Adrenal gland (tissue), 12 donors: ENCODE results near the gene ENDOU. TPM values are rescaled to one million over a fixed set of nuclear protein-coding genes. Genes with fewer than 3 reads are reported as not detected.

ENCODE experiments used
- DNase-seq, 7 donors: peaks; one replicate each; pipeline ENCODE4 v3.0.0-alpha.2; 2019 to 2020
- H3K27ac ChIP-seq, 5 donors: fragments of 200-600 bp; sonication (generic) in 4 of 5; 1 replicate in 3 of 5; 2 replicates in 2 of 5; pipeline versions ENCODE4 v1.5.1 to v1.8.0; 2016 to 2020; ENCODE audit warnings: mild to moderate bottlenecking in 1 of 5
- H3K27me3 ChIP-seq: fragments of 200-600 bp; 2 replicates; pipeline ENCODE4 v1.8.0; 2021
- H3K36me3 ChIP-seq, 2 donors: fragments of 200-600 bp; replicated peaks in 1 of 2; 1 replicate in 1 of 2; 2 replicates in 1 of 2; pipeline versions ENCODE4 v1.5.1 to v1.8.0; 2018 to 2022
- H3K4me1 ChIP-seq, 2 donors: fragments of 200-600 bp; replicated peaks in 1 of 2; 1 replicate in 1 of 2; 2 replicates in 1 of 2; pipeline versions ENCODE4 v1.5.1 to v1.8.0; 2018 to 2021
- H3K4me3 ChIP-seq, 4 donors: fragments of 200-600 bp; sonication (generic) in 3 of 4; one replicate each; pipeline ENCODE4 v1.5.1; 2016 to 2018
- H3K9me3 ChIP-seq, 3 donors: fragments of 200-600 bp; sonication (generic) in 1 of 3; replicated peaks in 1 of 3; 1 replicate in 2 of 3; 2 replicates in 1 of 3; pipeline versions ENCODE4 v1.5.1 to v1.8.0; 2016 to 2021
- POLR2A ChIP-seq, 2 donors: fragments of 450-650 bp; IDR thresholded peaks; one replicate each; pipeline ENCODE4 v1.6.1; 2017; ENCODE audit warnings: antibody characterized with exemption in 2 of 2, mild to moderate bottlenecking in 2 of 2, moderate library complexity in 1 of 2
- whole genome bisulfite sequencing, 4 donors: extraction: QIAGEN DNeasy Blood & Tissue Kit in 2 of 4; methylation state at CpG; one replicate each; pipeline versions ENCODE4 v1.1.5 to v1.1.7; 2013 to 2017; 5-methylcytosine and 5-hydroxymethylcytosine counted together
- intact Hi-C, 2 donors: fragments of 100-400 bp; cut with DNase I; formaldehyde crosslinking; loops; one replicate each; pipeline versions ENCODE4 v1.14.1 to v1.15.0; 2022 to 2023
- polyA plus RNA-seq, 3 donors: library from polyadenylated mRNA; stranded (reverse); fragments of 200-250 nt in 2 of 3; fragments of 350-450 nt in 1 of 3; fragmentation: Illumina TruSeq in 1 of 3; extraction: RNeasy Lipid Tissue Mini Kit (QIAGEN cat#74804) in 1 of 3; gene quantifications; one replicate each; pipeline ENCODE4 v1.2.3, GENCODE V29; 2013 to 2014
- total RNA-seq, 9 donors: library from RNA; depleted of rRNA in 4 of 9; stranded (reverse); fragments of >200 nt in 4 of 9; fragments of 120-200 nt in 1 of 9; fragmentation: NEBNext Ultra II Directional in 1 of 9; extraction: Animal tissue kit (Norgen Biotek cat#: 25700) in 1 of 9; gene quantifications; one replicate each; pipeline versions ENCODE4 v1.1.0 to v1.2.4, GENCODE V29; 2013 to 2023
- TF ChIP-seq, protein P1 (sequence below), 6 experiments: fragments of 450-650 bp in 4 of 6; fragments of 200-600 bp in 2 of 6; sonication (generic) in 1 of 6; IDR thresholded peaks; 1 replicate in 5 of 6; 2 replicates in 1 of 6; pipeline versions ENCODE4 v1.5.1 to v1.8.0; 2016 to 2021; ENCODE audit warnings: antibody characterized with exemption in 6 of 6, mild to moderate bottlenecking in 2 of 6, moderate library complexity in 1 of 6
- donor health status: healthy with polysubstance abuse.
- donor health status: Bipolar disorder and iron deficiency.
- donor health status: DM: yes; HTN: yes; CAD: no.
- donor health status: DM: no; HTN: no; CAD: no.
- donor health status: DM: no; HTN: no; CAD: no.
- donor health status: DM: yes; HTN: yes; CAD: no.

ENDOU gene
- total and polyA plus RNA-seq, 12 donors, result 0.11 to 2.6 (median 0.19) TPM; not detected in 3

DNA sequence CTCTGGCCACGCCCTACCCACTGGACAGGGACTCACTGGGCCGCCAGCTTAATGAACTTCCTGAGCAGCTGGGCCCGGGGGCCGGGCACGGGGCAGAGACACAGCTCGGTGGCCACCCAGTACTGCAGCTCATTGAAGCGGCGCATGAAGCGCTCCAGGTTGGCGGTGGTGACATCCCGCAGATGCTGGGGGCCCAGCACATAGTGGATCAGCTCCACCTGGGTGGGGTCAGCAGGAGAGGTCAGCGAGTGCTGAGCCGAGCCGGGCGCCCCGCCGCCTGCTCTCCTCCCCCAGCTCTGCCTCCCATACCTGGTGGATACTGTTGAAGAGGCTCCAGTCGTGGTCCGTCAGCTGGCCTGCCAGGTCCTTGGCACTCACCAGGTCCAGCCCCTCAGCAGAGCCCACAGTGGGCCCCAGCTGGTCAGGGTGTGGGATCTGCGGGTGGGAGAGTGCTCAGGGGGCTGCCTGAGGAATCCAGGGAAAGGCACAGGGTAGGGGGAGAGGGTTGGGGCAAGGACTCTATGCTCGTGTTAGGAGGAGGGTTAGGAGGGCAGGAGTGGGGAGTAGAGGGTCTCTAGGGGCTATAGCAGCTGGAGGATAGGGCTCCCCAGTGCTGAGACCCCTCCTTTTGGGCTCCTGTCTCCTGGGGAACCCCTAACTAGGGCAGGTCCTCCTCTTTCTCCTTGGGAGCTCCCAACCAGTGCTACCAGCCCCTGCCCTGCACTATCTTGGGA is 15.5 kb upstream of the ENDOU start:
- intact Hi-C loops, result loop anchor here in 1 of 2 donors (5.0 to 10.0 kb wide), 2 partner anchors 37 to 204 kb away; no protein-coding TSS in a partner anchor
- no peak for DNase-seq
- 77 to 94% (median 86%) methylated on average over 12 to 21 of the region's 21 CpGs for WGBS, 4 donors
- Histone ChIP-seq H3K4me1 (peaks cover 21 to 39% of the 10 kb centered on the region in 2 donors), H3K4me3 (no peak overlapping the region), H3K27ac (no peak overlapping the region), H3K36me3 (no peaks in the 10 kb centered on the region), H3K27me3 (no peaks in the 10 kb centered on the region), H3K9me3 (no peaks in the 10 kb centered on the region)
- TF ChIP-seq POLR2A (IDR thresholded peaks at IDR 0.05), result no peak
- TF ChIP-seq, protein P1, sequence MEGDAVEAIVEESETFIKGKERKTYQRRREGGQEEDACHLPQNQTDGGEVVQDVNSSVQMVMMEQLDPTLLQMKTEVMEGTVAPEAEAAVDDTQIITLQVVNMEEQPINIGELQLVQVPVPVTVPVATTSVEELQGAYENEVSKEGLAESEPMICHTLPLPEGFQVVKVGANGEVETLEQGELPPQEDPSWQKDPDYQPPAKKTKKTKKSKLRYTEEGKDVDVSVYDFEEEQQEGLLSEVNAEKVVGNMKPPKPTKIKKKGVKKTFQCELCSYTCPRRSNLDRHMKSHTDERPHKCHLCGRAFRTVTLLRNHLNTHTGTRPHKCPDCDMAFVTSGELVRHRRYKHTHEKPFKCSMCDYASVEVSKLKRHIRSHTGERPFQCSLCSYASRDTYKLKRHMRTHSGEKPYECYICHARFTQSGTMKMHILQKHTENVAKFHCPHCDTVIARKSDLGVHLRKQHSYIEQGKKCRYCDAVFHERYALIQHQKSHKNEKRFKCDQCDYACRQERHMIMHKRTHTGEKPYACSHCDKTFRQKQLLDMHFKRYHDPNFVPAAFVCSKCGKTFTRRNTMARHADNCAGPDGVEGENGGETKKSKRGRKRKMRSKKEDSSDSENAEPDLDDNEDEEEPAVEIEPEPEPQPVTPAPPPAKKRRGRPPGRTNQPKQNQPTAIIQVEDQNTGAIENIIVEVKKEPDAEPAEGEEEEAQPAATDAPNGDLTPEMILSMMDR (IDR thresholded peaks at IDR 0.05), result no peak

DNA sequence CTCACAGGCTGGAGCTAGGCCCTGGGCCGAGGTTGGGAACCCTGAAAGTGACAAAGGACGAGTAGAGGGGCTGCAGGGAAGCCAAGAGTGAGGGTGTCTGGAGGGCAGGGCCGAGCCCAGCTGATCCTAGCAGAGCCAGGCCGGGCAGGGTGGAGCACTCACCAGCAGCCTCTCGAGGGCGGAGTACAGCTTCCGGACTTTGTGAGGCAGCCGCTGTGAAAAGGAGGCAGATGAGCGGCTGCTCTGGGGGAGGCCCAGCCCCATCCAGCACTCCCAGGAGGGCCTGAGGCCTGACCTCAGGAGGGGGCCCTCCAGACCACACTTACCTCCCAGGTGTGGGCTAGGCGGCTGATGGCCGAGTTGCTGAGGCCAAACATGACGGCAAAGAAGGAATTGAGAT is 14.7 kb upstream of the ENDOU start:
- Histone ChIP-seq H3K4me1 (peaks cover 24 to 46% of the 10 kb centered on the region in 2 donors), H3K36me3 (no peaks in the 10 kb centered on the region), H3K9me3 (no peaks in the 10 kb centered on the region), H3K27me3 (no peaks in the 10 kb centered on the region), H3K4me3 (no peak overlapping the region), H3K27ac (no peak overlapping the region)
- 82 to 91% (median 86%) methylated on average over 4 to 12 of the region's 12 CpGs for WGBS, 4 donors
- no peak for DNase-seq
- intact Hi-C loops, result loop anchor here in 1 of 2 donors (5.0 to 10.0 kb wide), 2 partner anchors 37 to 205 kb away; no protein-coding TSS in a partner anchor
- TF ChIP-seq POLR2A (IDR thresholded peaks at IDR 0.05), result no peak
- TF ChIP-seq, protein P1 (IDR thresholded peaks at IDR 0.05), result no peak

DNA sequence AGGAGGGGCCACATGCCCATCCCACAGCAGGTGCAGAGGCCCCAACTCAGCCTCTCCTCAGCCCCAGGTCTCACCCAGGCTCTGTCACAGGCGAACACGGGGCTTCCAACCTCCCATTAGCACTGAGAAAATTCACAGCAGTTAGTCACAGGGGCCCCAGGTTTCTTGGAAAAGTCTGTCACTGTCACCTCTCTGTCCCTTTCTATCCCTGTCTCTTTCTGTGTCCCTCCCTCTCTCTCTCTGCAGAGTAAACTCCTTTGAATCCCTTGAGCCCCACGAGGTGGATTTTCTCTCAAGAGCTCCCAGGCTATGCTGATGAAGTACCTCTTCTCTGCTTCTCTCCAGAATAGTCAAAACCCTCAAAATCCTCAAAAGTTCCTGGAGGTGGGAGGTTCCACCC is 14.0 kb upstream of the ENDOU start:
- H3K36me3 ChIP-seq, result no peaks in the 10 kb centered on the region
- H3K27me3 ChIP-seq, result no peaks in the 10 kb centered on the region
- TF ChIP-seq, protein P1 (IDR thresholded peaks at IDR 0.05), result no peak
- TF ChIP-seq POLR2A (IDR thresholded peaks at IDR 0.05), result no peak
- no peak overlapping the region for H3K4me3 ChIP-seq
- intact Hi-C loops, result no loop called here
- DNase-seq, result no peak
- H3K27ac ChIP-seq, result no peak overlapping the region
- 93 to 100% (median 95%) methylated on average over 3 of the region's 3 CpGs for WGBS, 4 donors
- no peaks in the 10 kb centered on the region for H3K9me3 ChIP-seq
- H3K4me1 ChIP-seq, result peaks cover 24 to 52% of the 10 kb centered on the region in 2 donors

DNA sequence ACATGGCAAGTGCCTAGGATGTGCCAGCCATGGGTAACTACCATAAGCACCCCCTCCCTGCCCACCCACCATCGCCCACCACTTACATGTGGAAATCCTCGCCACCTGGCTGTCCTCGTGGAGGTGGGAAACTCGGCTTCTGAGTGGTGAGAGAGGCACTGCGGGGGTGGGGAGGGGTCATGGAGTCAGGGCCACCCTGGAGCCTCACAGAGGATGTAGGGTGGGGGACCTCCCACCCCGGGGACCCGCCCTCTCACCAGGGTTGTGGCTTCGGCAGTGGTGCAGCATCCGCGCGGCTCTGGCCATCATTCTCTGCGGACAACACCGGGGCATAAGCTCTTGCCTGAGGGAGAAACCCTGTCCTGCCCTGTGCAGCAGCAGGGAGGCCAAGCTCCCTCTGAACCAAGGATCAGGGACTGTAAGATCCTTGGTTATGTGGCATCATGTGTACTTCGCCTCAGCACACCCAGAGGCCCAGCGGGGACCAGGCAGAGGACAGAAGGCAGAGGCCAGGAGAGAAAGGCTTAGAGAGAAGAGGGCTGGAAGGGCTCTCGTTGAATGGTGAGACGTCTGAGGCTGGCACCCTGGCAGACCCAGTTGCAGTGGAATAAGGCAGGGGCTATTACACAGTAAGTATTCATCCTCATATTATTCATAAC is 12.8 kb upstream of the ENDOU start:
- Histone ChIP-seq H3K27me3 (no peaks in the 10 kb centered on the region), H3K4me3 (no peak overlapping the region), H3K4me1 (peaks cover 24 to 52% of the 10 kb centered on the region in 2 donors), H3K36me3 (no peaks in the 10 kb centered on the region), H3K9me3 (no peaks in the 10 kb centered on the region), H3K27ac (peak overlapping the region in 4 of 5 donors; percentile 26 to 90 (median 80))
- DNase-seq, result no peak
- intact Hi-C loops, result no loop called here
- WGBS, 4 donors, result 68 to 90% (median 87%) methylated on average over 8 to 17 of the region's 17 CpGs
- TF ChIP-seq POLR2A (IDR thresholded peaks at IDR 0.05), result no peak
- TF ChIP-seq, protein P1 (IDR thresholded peaks at IDR 0.05), result no peak
